KOPT-K1 (cell line): ENCODE data around the gene GRIK5.

Experiments used
- H3K27ac ChIP-seq: fragments of 200-600 bp; sonication (generic); 2 replicates; pipeline ENCODE4 v1.5.1; 2016; ENCODE audit warnings: antibody characterized with exemption, mild to moderate bottlenecking, low read depth, low read length; ENCODE audit not compliant: poor library complexity, severe bottlenecking
- H3K36me3 ChIP-seq: fragments of 200-600 bp; sonication (generic); 2 replicates; pipeline ENCODE4 v1.5.1; 2017; ENCODE audit warnings: antibody characterized with exemption, mild to moderate bottlenecking, low read length, moderate library complexity; ENCODE audit not compliant: insufficient read depth
- H3K9me3 ChIP-seq: fragments of 200-600 bp; sonication (generic); 2 replicates; pipeline ENCODE4 v1.5.1; 2017; ENCODE audit warnings: antibody characterized with exemption, low read length, mild to moderate bottlenecking; ENCODE audit not compliant: insufficient read depth, poor library complexity, severe bottlenecking

Gene GRIK5

DNA sequence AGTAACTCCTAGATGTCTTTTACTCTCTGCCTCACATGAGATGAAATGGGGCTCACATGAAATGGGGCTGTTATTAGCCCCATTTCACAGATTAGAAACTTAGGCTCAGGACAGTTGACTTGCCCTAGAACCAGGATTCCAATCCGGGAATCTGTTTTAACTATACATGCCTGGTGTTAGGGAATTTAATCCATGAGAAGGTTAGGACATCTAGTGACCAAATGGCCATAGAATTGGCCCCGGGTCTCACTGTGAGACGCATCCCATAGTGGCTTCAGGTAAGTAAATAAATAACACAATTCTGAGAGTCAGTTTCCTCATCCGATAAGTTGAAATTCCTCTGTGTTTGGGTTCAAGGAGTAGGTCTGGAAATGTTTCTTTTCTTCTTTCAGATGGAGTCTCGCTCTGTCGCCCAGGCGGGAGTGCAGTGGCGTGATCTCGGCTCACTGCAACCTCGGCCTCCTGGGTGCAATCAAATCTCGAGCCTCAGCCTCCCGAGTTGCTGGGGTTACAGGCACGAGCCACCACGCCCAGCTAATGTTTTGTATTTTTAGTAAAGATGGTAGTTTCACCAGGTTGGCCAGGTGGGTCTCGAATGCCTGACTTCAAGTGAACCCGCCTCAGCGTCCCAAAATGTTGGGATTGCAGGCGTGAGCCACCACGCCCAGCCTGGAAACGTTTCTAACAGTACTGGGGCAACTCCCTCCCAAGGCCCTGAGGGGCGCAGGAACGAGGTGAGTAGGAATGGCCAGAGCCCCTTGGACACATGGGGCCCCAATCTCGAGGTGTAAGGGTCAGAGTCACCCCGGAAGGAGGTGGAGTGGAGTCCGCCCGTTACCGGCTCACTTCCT, 4.7 kb upstream of the GRIK5 start:
- Histone ChIP-seq H3K9me3 (no peaks in the 10 kb centered on the region), H3K36me3 (peaks cover 19% of the 10 kb centered on the region), H3K27ac (peak overlapping the region; percentile 96)

DNA sequence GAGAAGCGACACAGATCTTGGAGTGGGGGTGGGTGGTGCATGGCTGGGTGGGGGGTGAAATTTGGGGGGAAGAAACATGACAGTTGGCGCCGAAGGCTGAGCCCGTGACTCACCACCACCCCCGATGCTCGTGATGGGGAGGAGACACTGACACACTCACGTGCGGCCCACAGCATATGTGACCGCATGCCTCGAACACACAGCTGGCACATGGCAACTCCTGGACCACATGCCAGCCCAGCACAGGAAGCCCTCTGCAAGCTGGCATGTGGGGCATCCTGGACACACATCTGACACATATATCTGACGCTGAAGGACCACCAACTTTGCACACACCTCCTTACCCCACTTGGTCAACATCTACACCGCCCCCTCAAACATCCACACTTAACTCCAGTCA, 1.2 kb upstream of the GRIK5 start:
- H3K36me3 ChIP-seq = no peaks in the 10 kb centered on the region
- no peak overlapping the region for H3K27ac ChIP-seq
- no peaks in the 10 kb centered on the region for H3K9me3 ChIP-seq

DNA sequence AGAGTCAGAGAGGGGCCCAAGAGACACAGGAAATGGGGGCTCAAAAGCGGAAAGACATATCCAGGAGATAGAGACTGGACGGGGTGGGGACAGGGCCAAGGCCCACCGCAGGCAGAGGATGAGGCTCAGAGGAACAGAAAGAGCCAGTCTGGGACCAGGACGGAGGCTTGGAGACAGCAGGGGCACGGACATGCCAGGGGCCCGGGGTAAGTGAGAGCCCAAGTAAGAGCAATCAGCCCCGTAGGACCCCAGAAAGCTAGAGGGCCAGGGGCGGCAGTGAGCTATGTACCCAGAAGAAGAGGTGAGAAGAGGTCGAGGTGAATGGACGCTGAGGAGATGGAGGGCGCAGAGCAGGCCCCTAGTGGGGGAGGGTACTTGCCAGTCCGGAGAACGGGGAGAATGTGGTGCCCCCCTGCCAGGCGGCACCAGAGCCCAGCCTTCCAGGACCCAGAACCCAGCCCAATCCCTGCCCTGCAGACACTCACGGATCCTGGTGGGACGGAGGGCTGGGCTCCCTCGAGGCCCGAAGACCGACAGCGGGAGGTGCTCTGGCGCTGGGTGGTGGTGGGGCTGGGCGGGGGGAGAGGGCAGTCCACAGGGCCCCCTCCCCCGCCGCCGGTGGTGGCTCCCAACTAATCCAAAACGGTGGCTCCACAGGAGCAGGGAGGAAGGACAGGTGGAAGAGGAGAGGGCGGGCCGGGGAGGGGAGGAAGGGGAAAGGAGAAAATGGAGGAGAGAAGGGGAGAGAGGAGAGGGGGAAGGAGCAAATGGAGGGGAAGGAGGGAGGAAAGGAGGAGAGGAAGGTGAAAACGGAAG, 1.0 kb downstream of the GRIK5 start:
- no peak overlapping the region for H3K27ac ChIP-seq
- no peaks in the 10 kb centered on the region for H3K36me3 ChIP-seq
- no peaks in the 10 kb centered on the region for H3K9me3 ChIP-seq

DNA sequence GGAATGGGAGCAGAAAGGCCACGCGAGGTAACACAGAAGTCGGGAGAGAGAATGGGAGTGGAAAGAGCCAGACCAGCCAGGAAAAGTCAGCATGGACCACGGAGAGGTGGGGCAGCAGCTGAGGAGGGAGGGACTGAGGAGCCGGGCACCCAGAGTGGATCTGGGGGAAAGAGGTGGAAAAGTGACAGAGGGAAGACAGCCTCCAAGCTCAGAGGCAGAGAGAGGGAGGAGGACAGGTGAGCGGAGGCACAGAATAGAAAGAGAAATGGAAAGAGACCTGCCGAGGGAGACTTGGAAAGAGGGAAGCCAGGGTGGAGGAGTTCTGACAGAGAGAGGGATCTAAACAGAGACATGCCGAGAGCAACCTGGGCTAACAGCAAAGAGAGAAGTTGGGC, 1.6 kb downstream of the GRIK5 start:
- Histone ChIP-seq H3K9me3 (no peaks in the 10 kb centered on the region), H3K27ac (no peak overlapping the region), H3K36me3 (no peaks in the 10 kb centered on the region)

DNA sequence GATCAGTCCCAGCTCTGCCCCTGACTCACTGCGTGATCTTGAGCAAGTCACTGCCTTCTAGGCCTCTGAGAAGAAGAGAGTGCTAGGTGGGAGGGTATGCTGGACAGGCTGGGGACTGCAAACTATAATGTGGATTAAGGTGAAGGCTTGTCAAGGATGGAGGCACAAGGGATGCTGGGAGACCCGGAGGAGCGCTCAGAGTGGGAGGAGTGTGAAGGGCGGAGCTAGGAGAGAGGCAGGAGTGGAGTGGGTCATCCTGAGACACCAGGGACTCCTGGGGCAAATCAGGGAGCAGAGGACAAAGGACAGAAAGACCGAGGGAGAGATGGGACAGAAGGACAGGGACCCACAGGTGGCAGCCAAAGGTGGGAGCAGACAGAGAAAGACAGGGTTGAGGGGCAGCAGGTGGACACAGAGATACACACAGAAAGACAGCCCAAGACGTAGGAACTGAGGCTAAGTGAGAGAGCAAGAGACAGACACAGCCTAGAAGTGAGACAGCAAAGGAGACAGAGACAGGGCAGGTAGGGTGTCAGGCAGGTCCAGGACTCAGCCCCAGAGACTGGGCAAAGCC, 2.6 kb downstream of the GRIK5 start:
- Histone ChIP-seq H3K27ac (no peak overlapping the region), H3K36me3 (no peaks in the 10 kb centered on the region), H3K9me3 (no peaks in the 10 kb centered on the region)

DNA sequence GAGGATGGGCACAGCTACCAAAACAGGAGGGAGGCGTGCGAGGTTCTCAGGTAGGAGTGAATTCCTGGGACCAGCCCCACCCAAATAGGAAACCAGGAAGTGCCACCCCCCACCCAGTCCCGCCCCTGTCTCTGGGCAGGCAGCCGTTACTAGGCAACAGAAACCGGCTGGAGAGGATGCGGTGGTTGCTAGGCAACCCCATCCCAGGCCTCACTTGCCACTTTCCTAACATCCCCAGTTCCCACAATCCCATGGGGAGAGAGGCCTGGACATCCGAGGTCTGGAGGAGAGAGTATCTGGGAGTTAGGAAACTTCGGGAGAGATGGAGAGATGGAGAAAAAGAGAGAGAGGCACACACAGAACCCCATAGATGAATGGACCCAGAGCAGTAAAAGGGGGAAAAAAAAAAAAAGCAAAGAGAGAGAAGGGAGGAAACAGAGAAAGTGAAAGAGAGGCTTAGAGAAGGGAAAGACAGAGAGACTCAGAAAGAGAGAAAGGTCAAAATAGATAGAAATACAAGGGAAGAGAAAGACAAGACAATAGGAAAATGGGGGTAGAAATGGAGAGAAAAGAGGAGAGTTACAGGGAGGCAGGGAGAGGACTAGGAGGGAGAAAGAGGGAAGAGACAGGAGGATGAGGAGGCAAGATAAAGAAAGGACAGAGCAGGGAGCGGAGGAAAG, 3.8 kb downstream of the GRIK5 start:
- Histone ChIP-seq H3K27ac (no peak overlapping the region), H3K9me3 (no peaks in the 10 kb centered on the region), H3K36me3 (no peaks in the 10 kb centered on the region)

DNA sequence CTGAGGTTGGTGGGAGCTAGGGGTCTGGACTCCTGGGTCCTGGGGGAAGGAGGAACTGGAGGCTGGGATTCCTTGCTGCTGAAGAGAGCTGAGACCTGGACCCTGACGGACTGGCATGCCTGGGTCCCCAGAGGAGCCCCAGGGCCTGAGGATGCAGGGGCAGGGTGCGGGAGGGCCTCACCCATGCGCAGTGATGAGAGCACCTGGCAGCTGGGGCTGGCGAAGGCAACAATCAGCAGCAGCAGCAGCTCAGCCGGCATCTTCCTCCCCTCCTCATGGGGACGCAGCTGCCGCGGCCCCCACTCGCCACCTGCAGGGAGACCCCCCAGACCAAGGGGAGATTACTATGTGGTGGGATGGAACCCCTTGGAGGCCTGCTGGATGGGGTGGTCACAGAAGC, 4.5 kb downstream of the GRIK5 start:
- H3K27ac ChIP-seq = no peak overlapping the region

DNA sequence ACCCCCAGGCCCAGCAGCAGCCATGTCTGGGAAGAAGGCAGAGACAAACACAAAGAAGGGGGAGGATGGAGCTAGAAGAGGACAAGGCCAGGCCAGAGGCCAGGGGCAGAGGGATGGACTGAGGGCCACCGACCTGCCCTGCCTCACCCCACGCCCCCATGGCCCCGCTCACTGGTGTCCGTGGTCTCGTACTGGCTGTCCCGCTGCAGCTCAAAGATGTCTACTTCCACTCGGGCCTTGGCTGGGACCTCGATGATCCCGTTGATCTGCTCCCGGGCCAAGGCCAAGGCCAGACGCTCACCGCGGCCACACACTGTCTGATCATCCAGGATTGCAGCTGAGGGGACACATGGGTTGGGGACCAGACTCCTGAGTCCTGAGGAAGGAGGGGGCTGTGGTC, 5.0 kb downstream of the GRIK5 start:
- no peaks in the 10 kb centered on the region for H3K9me3 ChIP-seq
- H3K27ac ChIP-seq = no peak overlapping the region

More for the DNA sequence above, 4.5 kb downstream of the GRIK5 start:
- H3K9me3 ChIP-seq = no peaks in the 10 kb centered on the region
- H3K36me3 ChIP-seq = no peaks in the 10 kb centered on the region

DNA sequence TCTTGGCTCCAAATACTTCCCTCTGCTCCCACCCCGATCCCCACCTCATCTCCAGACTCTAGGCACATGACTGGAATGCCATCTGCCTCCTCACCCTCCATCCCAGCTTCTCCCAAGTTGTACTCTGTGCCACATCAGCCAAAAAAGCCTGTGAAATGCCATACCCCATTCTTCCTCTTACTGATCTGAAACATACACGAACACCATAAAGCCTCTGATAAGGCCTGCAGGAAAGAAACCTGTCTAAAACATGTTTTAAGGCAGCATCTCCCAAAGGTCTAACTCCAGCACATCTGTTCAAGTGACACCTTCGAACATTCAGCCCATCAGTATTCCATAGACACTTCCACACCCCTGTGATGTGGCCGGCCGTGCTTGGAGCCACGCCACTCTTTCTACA, 5.6 kb downstream of the GRIK5 start:
- Histone ChIP-seq H3K27ac (no peak overlapping the region), H3K9me3 (no peaks in the 10 kb centered on the region), H3K36me3 (no peaks in the 10 kb centered on the region)

More for the DNA sequence above, 5.0 kb downstream of the GRIK5 start:
- no peaks in the 10 kb centered on the region for H3K36me3 ChIP-seq

DNA sequence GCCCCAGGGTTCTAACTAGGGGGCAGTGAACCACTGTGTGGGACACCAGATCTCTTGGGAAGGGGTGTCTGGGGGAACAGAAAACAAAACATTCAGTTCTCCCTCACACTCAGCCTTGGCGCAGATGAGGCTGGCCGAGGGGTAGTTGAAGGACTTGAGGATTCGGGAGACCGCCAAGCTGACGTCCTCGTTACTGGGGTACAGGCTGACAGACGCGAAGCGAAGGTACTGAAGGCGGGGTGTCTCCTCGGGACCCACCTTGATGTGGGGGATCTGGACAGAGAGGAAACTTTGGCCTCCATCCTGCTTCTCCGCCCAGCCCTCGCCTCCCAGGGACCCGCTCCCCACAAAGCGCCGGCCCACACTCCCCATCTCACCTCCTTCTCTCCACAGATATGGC, 7.6 kb downstream of the GRIK5 start:
- Histone ChIP-seq H3K27ac (no peak overlapping the region), H3K36me3 (no peaks in the 10 kb centered on the region), H3K9me3 (no peaks in the 10 kb centered on the region)

DNA sequence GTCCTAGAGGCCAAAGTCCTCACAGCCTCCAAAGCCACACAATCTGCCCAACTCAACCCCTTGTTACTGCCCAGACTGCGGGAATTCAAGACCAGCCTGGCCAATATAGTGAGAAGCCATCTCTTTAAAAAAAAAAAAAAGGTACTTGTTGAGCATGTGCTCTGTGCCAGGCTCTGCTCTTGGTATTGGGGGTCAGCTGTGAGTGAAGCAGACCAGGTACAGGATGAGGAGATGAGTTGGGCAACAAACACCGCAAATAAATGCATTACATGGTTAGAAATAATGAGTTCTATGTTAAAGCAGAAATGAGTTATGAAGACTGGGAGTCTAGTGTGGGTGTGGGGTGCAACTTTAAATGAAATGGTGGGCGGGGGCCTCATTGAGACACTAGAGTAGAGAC, 9.9 kb downstream of the GRIK5 start:
- no peaks in the 10 kb centered on the region for H3K36me3 ChIP-seq
- H3K9me3 ChIP-seq = no peaks in the 10 kb centered on the region
- H3K27ac ChIP-seq = no peak overlapping the region

DNA sequence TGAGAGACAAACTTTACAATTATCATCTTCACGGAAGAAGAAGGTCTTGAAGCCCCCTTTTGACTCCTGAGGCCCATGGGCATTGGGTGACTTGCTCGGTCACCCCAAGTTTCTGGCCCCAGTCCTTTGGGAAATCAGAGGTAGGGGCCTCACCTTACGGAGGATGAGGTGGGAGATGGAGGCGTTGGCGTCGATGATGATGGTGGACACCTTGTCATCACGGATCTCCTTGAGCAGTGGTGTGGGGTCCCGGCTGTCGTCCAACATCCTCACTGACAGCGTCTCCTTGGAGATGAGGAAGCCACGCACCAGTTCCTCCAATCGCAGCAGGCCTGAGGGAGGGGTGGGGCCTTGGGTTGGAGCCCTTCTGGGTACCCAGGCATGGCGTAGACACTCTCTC, 10.8 kb downstream of the GRIK5 start:
- no peaks in the 10 kb centered on the region for H3K36me3 ChIP-seq
- no peaks in the 10 kb centered on the region for H3K9me3 ChIP-seq
- no peak overlapping the region for H3K27ac ChIP-seq

DNA sequence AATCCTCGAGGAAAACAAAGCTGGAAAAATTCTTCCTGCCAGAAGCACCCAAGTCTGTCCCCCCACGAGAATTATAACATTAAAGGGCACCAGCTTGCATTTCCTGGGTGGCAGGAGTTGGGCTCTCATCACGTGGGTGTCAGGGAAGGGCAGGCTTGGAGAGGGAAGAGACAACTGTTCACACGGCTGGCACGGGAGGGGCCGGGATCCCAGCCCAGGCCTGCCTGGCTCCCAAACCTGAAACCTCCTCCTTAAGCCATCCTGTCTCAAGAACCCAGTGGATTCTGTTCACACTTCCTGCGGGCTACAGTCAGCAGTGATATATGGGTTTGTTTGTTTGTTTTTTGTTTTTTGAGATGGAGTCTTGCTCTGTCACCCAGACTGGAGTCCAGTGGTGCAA, 12.2 kb downstream of the GRIK5 start:
- H3K9me3 ChIP-seq = no peaks in the 10 kb centered on the region
- no peak overlapping the region for H3K27ac ChIP-seq
- no peaks in the 10 kb centered on the region for H3K36me3 ChIP-seq

DNA sequence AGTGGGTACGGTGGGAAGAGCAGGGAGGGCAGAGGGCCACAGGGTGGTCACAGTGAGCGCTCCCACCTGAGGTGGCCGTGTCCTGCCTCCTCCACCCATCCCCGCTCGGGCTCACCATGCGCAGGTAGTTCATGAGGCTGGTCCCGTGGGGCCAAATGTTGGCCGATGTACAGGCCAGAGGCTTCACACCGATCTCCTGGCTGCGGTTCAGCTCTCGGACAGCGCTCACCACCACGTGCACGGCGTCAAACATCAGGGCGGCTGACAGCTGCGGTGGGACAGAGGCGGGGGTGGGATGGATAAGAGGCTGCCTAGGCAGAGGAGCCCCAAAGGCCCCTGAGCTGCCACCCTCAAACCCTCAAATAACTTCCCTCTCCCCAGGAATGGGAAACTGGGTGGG, 15.8 kb downstream of the GRIK5 start:
- Histone ChIP-seq H3K9me3 (no peaks in the 10 kb centered on the region), H3K27ac (no peak overlapping the region), H3K36me3 (no peaks in the 10 kb centered on the region)
